GM21381 (cell line): ENCODE data around the gene MIPOL1.
"Not testable (repeated sequence)": the region's sequence is repeated elsewhere in the genome, so short reads cannot be mapped to it uniquely, and the experiment has no call there.

Source experiments
- ATAC-seq: cut with Tn5 transposase; IDR thresholded peaks from one replicate; pipeline ENCODE4 v1.9.1; 2021; ENCODE audit warnings: mild to moderate bottlenecking, moderate library complexity; ENCODE audit not compliant: unreplicated experiment

MIPOL1 gene

GRCh38 chr14:37384870-37385596 lies 187.3 kb downstream of the MIPOL1 start:
- ATAC-seq, result no peak

GRCh38 chr14:37397157-37397940 lies 199.6 kb downstream of the MIPOL1 start:
- ATAC-seq, result not testable (repeated sequence)

GRCh38 chr14:37397941-37398215 lies 200.1 kb downstream of the MIPOL1 start:
- ATAC-seq, result no peak

- no peak for ATAC-seq
Measured at GRCh38 chr14:37399517-37399916, 201.8 kb downstream of the MIPOL1 start.

- ATAC-seq, result no peak
Measured at GRCh38 chr14:37401093-37401492, 203.4 kb downstream of the MIPOL1 start.

DNA sequence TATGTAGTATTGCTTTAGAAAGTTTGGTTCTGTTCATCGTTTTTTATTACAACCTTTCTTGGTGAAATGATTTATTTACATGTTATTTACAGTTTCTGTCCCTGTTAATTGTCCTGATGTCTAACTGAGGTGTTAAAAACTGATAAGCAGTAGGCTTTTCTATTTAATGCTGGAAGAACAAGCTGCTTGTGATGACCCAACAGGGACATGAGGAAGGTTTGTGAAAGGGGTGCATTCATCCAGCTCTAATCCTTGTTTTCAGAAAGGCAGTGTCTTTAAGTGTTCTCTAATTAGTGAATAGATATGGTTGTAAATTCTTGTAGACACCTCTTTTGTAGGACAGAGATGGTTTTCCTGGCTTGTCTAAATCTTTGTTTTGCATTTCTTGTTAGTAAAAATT lies 205.9 kb downstream of the MIPOL1 start:
- ATAC-seq, result no peak

- ATAC-seq, result no peak
Measured at GRCh38 chr14:37406095-37406494, 208.4 kb downstream of the MIPOL1 start.

DNA sequence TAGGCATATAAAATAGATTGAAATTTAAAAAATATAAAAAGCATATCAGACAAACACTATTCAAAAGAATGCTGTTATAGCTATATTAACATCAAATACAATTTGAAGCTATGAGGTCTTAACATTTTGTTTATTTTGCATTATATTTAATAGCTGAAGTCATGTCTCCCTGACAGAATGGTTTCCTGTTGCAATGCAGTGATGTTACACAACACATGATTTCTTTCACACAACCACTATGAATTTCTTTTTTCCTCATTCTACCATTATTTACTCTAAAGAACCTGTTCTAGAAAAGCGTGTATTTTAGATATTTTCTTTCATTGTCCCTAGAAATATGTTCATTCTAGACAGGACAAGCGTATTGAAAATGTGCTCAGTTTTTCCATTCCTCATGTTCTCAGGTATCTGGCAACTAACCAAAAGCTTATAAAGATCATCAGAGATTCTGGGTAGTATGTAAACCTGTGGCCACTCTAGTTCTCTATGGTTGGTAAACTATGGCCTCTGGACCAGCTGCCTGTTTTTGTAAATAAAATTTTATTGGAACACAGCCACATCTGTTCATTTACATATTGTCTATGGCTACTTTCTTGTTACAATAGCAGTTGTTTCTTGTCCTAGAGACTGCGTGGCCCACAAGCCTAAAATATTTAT lies 213.5 kb downstream of the MIPOL1 start:
- no peak for ATAC-seq

DNA sequence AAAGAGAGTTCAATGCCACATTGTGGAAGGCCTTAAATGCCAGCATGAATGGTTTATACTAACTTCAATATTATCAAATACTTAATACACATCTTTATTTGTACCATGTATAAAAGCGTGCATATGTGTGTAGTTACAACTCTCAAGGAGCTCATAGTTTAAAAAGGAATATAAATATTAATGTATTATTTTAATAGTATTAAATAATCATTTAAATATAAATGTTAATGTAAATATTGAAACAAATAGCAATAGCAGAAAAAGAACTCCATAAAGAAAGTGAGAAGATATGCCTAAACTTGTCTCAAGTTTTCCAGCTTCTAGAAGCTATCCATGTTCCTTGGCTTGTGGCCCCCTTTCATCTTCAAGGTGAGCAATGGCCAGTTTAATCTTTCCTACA lies 215.3 kb downstream of the MIPOL1 start:
- no peak for ATAC-seq

DNA sequence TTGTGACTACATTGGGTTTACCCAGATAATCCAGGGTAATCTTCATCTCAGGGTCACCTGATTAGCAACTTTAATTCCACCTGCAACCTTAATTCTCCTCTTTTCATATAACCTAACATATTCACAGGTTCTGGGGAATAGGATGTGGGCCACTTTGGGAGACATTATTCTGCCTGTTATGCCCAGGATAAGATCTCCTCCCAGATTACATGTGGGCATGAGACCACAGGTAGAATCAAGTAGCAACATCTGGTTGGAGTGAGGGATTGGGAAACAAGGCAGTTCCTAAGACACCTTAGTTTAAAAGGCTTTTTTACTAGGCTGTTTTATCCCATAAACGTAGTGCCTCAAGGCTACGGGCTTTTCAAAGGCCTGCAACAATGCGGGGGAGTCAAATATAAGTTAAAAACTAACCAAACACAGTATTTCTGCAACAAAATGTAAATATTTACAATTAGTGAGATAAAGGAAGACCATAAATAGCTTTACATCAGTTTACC lies 215.8 kb downstream of the MIPOL1 start:
- no peak for ATAC-seq

GRCh38 chr14:37416264-37416663 lies 218.5 kb downstream of the MIPOL1 start:
- ATAC-seq, result no peak

DNA sequence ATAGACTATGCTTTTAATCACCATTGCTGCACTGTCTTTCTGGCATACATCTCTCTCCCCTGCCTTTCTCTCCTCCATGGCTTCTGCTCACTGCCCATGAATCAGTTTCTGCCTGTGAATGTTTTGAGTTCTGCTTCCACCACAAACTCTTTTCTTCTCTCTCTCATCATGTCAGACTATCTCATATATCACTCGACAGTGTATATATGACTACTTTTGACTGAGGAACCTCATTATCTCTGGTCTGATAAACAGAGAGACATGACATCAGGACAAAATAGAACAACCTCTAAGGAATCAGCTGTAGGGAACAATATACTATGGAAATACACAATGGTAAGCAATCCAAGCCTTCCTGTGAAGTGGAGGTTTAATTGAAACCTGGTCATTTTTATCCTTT lies 219.4 kb downstream of the MIPOL1 start:
- ATAC-seq, result no peak

GRCh38 chr14:37417833-37418232 lies 220.1 kb downstream of the MIPOL1 start:
- no peak for ATAC-seq

GRCh38 chr14:37420622-37421021 lies 222.9 kb downstream of the MIPOL1 start:
- no peak for ATAC-seq

GRCh38 chr14:37422319-37422718 lies 224.6 kb downstream of the MIPOL1 start:
- ATAC-seq, result no peak

DNA sequence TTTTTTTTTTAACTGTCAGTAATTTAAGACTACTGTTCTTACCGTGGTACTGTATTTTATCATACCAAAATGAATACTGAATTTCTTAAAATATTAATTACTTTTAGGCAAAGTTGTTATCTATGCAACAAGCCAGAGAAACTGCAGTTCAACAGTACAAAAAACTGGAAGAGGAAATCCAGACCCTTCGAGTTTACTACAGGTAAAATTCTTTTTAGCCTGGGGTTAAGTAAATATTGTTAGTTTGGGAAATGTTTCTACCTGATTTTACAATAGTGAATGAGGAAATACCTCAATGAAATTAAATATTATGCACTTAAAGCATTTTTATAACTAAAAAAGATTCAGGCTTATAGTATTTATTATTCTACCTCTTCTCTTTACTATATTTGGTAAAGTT lies 225.0 kb downstream of the MIPOL1 start:
- no peak for ATAC-seq

GRCh38 chr14:37428954-37429353 lies 231.2 kb downstream of the MIPOL1 start:
- no peak for ATAC-seq

DNA sequence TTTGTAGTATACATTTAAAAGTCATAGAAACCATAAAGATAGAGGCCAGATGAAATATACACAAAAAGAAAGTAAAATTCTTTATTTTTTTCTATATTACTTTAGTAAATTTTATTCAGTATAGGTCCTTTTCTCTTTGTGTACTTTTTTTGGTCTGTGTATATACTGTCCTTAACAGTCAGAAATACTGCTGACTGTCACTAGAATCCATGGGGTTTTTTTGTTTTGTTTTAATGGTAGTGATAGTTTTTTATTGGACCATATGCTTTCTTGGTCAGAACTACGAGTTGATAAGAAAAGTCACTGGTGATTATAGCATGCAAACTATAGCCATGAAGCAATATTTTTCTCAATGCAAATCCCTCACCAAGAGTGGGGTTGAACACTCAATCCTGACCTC lies 231.9 kb downstream of the MIPOL1 start:
- no peak for ATAC-seq

DNA sequence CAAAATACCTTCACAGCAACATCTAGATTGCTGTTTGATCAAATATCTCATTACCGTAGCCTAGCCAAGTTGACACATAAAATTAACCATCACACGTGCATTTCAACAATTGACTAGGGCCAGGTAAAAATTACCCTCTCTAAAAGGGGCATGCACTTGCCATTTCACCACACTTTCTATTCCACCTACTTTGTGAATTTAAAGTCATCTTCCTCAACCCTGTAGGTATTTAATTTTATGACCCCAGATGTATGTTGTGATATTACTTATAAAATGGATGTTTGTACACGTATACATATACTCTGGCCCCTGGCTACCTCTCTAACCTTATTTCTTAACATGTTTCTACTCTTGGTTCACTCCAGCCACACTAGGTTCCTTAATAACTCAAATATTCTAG lies 237.1 kb downstream of the MIPOL1 start:
- ATAC-seq, result no peak

- ATAC-seq, result no peak
Measured at GRCh38 chr14:37436519-37436918, 238.8 kb downstream of the MIPOL1 start.

- no peak for ATAC-seq
Measured at GRCh38 chr14:37437490-37437889, 239.8 kb downstream of the MIPOL1 start.

DNA sequence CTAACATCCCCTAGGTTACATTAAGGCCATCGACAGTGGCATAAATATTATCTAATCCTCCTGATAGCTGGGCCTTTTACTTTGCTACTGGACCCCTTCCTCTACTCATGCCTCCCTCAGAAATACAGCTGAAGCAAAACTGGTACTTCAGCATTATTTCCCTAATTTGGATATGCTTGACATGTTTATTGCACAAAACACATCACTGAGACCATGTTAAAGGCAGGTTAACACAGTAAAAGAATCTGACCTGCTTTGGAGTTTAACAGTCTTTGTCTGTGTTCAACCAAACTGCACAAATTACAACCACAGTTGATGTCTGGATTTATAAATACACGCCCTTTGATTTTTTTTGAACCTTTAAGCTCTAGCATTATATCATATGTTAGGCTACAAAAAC lies 240.7 kb downstream of the MIPOL1 start:
- ATAC-seq, result no peak
